ENCODE measurements around the gene CDC73. TPM values are rescaled to one million over a fixed set of nuclear protein-coding genes. Genes with fewer than 3 reads are reported as not detected.
A peak's percentile ranks its signal among the peaks of the same experiment; 100 is the strongest.

The CDC73 gene
- total and polyA plus RNA-seq, 10 of the 15 experiments (the other 5 are each of a cell fraction or from before 2014, with no cell fraction given) = 10.6 to 43.4 (median 21.7) TPM

GRCh38 chr1:193121616-193122593 is at the start of gene CDC73 (continued):
- peak in 1 of 2 experiments; percentile 25; a peak in 1 of 4 replicates for TF ChIP-seq EP300 (IDR thresholded peaks at IDR 0.05; ENCODE audit: borderline replicate concordance in 1 of 2, control insufficient read depth in 1 of 2, low read depth in 2 of 2, low read length in 2 of 2)
- TF ChIP-seq ASH2L (IDR thresholded peaks at IDR 0.05; ENCODE audit: borderline replicate concordance, low read depth) = no peak
- peak; percentile 69; the same call in 1 of the 2 replicates for TF ChIP-seq TAF1 (IDR thresholded peaks at IDR 0.05; ENCODE audit: borderline replicate concordance, low read depth, low read length)
- no peak for TF ChIP-seq GABPA (IDR thresholded peaks at IDR 0.05; ENCODE audit: low read depth)
- TF ChIP-seq SRF (IDR thresholded peaks at IDR 0.05; ENCODE audit: low read depth in 2 of 2, low read length in 2 of 2) = 0 out of 4 replicates have a peak, but pooled peaks of 1 of the 2 experiments have one; percentile 29
- TF ChIP-seq IKZF1 (conservative IDR thresholded peaks at IDR 0.05) = peak; percentile 97
- TF ChIP-seq MTA3 (IDR thresholded peaks at IDR 0.05; ENCODE audit: borderline replicate concordance, low read length) = no peak
- TF ChIP-seq SMC3 (IDR thresholded peaks at IDR 0.05; ENCODE audit: borderline replicate concordance, low read length) = peak; percentile 75
- TF ChIP-seq ZNF24 (IDR thresholded peaks at IDR 0.05) = peak; percentile 52; the same call in 1 of the 2 replicates
- peak; percentile 92 for TF ChIP-seq YY1 (IDR thresholded peaks at IDR 0.05; ENCODE audit: low read depth, low read length)
- peak; percentile 75 for TF ChIP-seq MYC (IDR thresholded peaks at IDR 0.05; ENCODE audit: insufficient read depth, insufficient read length, insufficient replicate concordance, low read length, severe bottlenecking)
- TF ChIP-seq ATF2 (IDR thresholded peaks at IDR 0.05; ENCODE audit: low read length) = peak; percentile 45; the same call in 1 of the 2 replicates
- peak; percentile 96 for TF ChIP-seq BCL3 (IDR thresholded peaks at IDR 0.05; ENCODE audit: borderline replicate concordance, insufficient read depth, low read depth, low read length, poor library complexity, severe bottlenecking)
- TF ChIP-seq EED (IDR thresholded peaks at IDR 0.05; ENCODE audit: low read depth) = peak; percentile 8
- TF ChIP-seq, protein P1, sequence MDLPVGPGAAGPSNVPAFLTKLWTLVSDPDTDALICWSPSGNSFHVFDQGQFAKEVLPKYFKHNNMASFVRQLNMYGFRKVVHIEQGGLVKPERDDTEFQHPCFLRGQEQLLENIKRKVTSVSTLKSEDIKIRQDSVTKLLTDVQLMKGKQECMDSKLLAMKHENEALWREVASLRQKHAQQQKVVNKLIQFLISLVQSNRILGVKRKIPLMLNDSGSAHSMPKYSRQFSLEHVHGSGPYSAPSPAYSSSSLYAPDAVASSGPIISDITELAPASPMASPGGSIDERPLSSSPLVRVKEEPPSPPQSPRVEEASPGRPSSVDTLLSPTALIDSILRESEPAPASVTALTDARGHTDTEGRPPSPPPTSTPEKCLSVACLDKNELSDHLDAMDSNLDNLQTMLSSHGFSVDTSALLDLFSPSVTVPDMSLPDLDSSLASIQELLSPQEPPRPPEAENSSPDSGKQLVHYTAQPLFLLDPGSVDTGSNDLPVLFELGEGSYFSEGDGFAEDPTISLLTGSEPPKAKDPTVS (IDR thresholded peaks at IDR 0.05; ENCODE audit: low read depth, low read length) = 0 out of 2 replicates have a peak, but pooled peaks have one; percentile 18
